ENCODE results near the gene VPS45. TPM values are rescaled to one million over a fixed set of nuclear protein-coding genes. Genes with fewer than 3 reads are reported as not detected.
A peak's percentile ranks its signal among the peaks of the same experiment; 100 is the strongest.

The VPS45 gene
- total RNA-seq = 10 to 100 TPM; 20.3 to 37.7 (median 29.3) TPM
- polyA plus RNA-seq = 10 to 100 TPM; 24.0 to 25.6 TPM
- 25.8 reads per million, percentile 56 among the genes with 10 or more reads in this experiment for total RNA-seq

GRCh38 chr1:150067184-150068108 lies at the start of gene VPS45:
TSS of gene VPS45 (plus strand) at chr1:150067776. CDS start at chr1:150067858, 82 bp downstream.
- peaks cover 16 to 46% (median 37%) of the 10 kb centered on the region in 7 donors for H3K4me1 Mint-ChIP-seq

GRCh38 chr1:150018165-150018564 lies 49.4 kb upstream of the VPS45 start:
- Histone ChIP-seq H3K4me1 (ENCODE audit: control insufficient read depth in 2 of 2, insufficient read depth in 2 of 2, low read length in 2 of 2) (no peaks in the 10 kb centered on the region), H3K9me3 (ENCODE audit: control insufficient read depth in 2 of 3, low read length in 3 of 3) (no peaks in the 10 kb centered on the region), H3K27me3 (ENCODE audit: control insufficient read depth in 2 of 2, insufficient read depth in 2 of 2, low read length in 2 of 2) (no peaks in the 10 kb centered on the region), H3K4me3 (ENCODE audit: low read length) (no peak overlapping the region), H3K36me3 (ENCODE audit: control insufficient read depth in 2 of 3, insufficient read depth in 3 of 3, low read length in 3 of 3) (no peaks in the 10 kb centered on the region), H3K27ac (ENCODE audit: low read depth, low read length) (no peak overlapping the region)
- H3K36me3 Mint-ChIP-seq = no peaks in the 10 kb centered on the region
- ATAC-seq = no peak
- no peak for DNase-seq
- no peak overlapping the region for H3K4me3 Mint-ChIP-seq
- H3K9me3 Mint-ChIP-seq = no peaks in the 10 kb centered on the region
- H3K27ac Mint-ChIP-seq = no peak overlapping the region
- peaks cover 0 to 4% (median 0%) of the 10 kb centered on the region in 7 donors for H3K4me1 Mint-ChIP-seq
- peaks cover 0 to 15% (median 0%) of the 10 kb centered on the region in 5 donors for H3K27me3 Mint-ChIP-seq
- intact Hi-C loops (cut with micrococcal nuclease) = no loop called here
- ChIA-PET CTCF (interaction anchor here (1.1 kb wide), 1 partner anchor 57 kb away, joined by 3 read pairs; no protein-coding TSS in a partner anchor), POLR2A (interaction anchor here (0.5 to 0.6 kb wide), 2 partner anchors 146 to 657 kb away, joined by 3 read pairs; no protein-coding TSS in a partner anchor)

More at GRCh38 chr1:150067184-150068108, at the start of gene VPS45:
- Histone ChIP-seq H3K4me3 (ENCODE audit: low read length) (peak within 1 kb of the TSS; percentile 72), H3K4me1 (ENCODE audit: control insufficient read depth in 2 of 2, insufficient read depth in 2 of 2, low read length in 2 of 2) (peaks cover 0 to 8% of the 10 kb centered on the region in 2 donors), H3K27me3 (ENCODE audit: control insufficient read depth in 2 of 2, insufficient read depth in 2 of 2, low read length in 2 of 2) (no peaks in the 10 kb centered on the region), H3K36me3 (ENCODE audit: control insufficient read depth in 2 of 3, insufficient read depth in 3 of 3, low read length in 3 of 3) (peaks cover 0 to 8% (median 0%) of the 10 kb centered on the region in 3 experiments), H3K9me3 (ENCODE audit: control insufficient read depth in 2 of 3, low read length in 3 of 3) (no peaks in the 10 kb centered on the region), H3K27ac (ENCODE audit: low read depth, low read length) (peak within 1 kb of the TSS; percentile 63)
- Mint-ChIP-seq H3K36me3 (peaks cover 4 to 13% (median 7%) of the 10 kb centered on the region in 5 donors), H3K27me3 (peaks cover 0 to 3% (median 0%) of the 10 kb centered on the region in 5 donors), H3K27ac (peak within 1 kb of the TSS; percentile 88 to 96 (median 92)), H3K4me3 (peak within 1 kb of the TSS; percentile 91 to 95 (median 94)), H3K9me3 (no peaks in the 10 kb centered on the region)
- POLR2A ChIA-PET = interaction anchor here (0.6 to 2.6 kb wide), 15 partner anchors 26 to 180 kb away, joined by 3 to 17 read pairs (median 6); partner anchors contain the start of gene OTUD7B
- peak; percentile 96 for ATAC-seq
- peak; percentile 53 to 85 (median 70) for DNase-seq
- intact Hi-C loops (cut with micrococcal nuclease) = loop anchor here (1.0 to 5.0 kb wide), 9 partner anchors 39 to 179 kb away; partner anchors contain the start of genes OTUD7B (in 2 of the 2), BOLA1 (in 1 of the 2) and PLEKHO1 (in 1 of the 2)
- CTCF ChIA-PET = interaction anchor here (0.5 to 2.5 kb wide), 6 partner anchors 49 to 146 kb away, joined by 3 to 23 read pairs (median 4); partner anchors contain the start of gene OTUD7B

GRCh38 chr1:150020711-150021110 lies 46.9 kb upstream of the VPS45 start:
- Mint-ChIP-seq H3K4me1 (peaks cover 0 to 4% (median 0%) of the 10 kb centered on the region in 7 donors), H3K36me3 (no peaks in the 10 kb centered on the region), H3K27ac (peak overlapping the region in 1 of 9 donors; percentile 81), H3K4me3 (no peak overlapping the region), H3K27me3 (peaks cover 0 to 25% (median 5%) of the 10 kb centered on the region in 5 donors), H3K9me3 (no peaks in the 10 kb centered on the region)
- ChIA-PET POLR2A (no interaction called here), CTCF (interaction anchor here (0.6 kb wide), 1 partner anchor 8 kb away, joined by 3 read pairs; no protein-coding TSS in a partner anchor)
- Histone ChIP-seq H3K27me3 (ENCODE audit: control insufficient read depth in 2 of 2, insufficient read depth in 2 of 2, low read length in 2 of 2) (no peaks in the 10 kb centered on the region), H3K36me3 (ENCODE audit: control insufficient read depth in 2 of 3, insufficient read depth in 3 of 3, low read length in 3 of 3) (no peaks in the 10 kb centered on the region), H3K27ac (ENCODE audit: low read depth, low read length) (no peak overlapping the region), H3K4me1 (ENCODE audit: control insufficient read depth in 2 of 2, insufficient read depth in 2 of 2, low read length in 2 of 2) (no peaks in the 10 kb centered on the region), H3K9me3 (ENCODE audit: control insufficient read depth in 2 of 3, low read length in 3 of 3) (no peaks in the 10 kb centered on the region), H3K4me3 (ENCODE audit: low read length) (no peak overlapping the region)
- no peak for DNase-seq
- intact Hi-C loops (cut with micrococcal nuclease) = no loop called here
- ATAC-seq = no peak

GRCh38 chr1:150021191-150021694 lies 46.3 kb upstream of the VPS45 start:
- Histone ChIP-seq H3K4me1 (ENCODE audit: control insufficient read depth in 2 of 2, insufficient read depth in 2 of 2, low read length in 2 of 2) (no peaks in the 10 kb centered on the region), H3K27ac (ENCODE audit: low read depth, low read length) (no peak overlapping the region), H3K4me3 (ENCODE audit: low read length) (no peak overlapping the region), H3K36me3 (ENCODE audit: control insufficient read depth in 2 of 3, insufficient read depth in 3 of 3, low read length in 3 of 3) (no peaks in the 10 kb centered on the region), H3K27me3 (ENCODE audit: control insufficient read depth in 2 of 2, insufficient read depth in 2 of 2, low read length in 2 of 2) (no peaks in the 10 kb centered on the region), H3K9me3 (ENCODE audit: control insufficient read depth in 2 of 3, low read length in 3 of 3) (no peaks in the 10 kb centered on the region)
- ATAC-seq (no peak), DNase-seq (no peak)
- intact Hi-C loops (cut with micrococcal nuclease) = no loop called here
- no peak overlapping the region for H3K4me3 Mint-ChIP-seq
- CTCF ChIA-PET = interaction anchor here (0.5 to 0.6 kb wide), 2 partner anchors 8 to 34 kb away, joined by 3 to 5 read pairs; no protein-coding TSS in a partner anchor
- peaks cover 0 to 25% (median 5%) of the 10 kb centered on the region in 5 donors for H3K27me3 Mint-ChIP-seq
- peak overlapping the region in 1 of 9 donors; percentile 81 for H3K27ac Mint-ChIP-seq
- POLR2A ChIA-PET = interaction anchor here (0.5 kb wide), 1 partner anchor 63 kb away, joined by 3 read pairs; no protein-coding TSS in a partner anchor
- no peaks in the 10 kb centered on the region for H3K36me3 Mint-ChIP-seq
- peaks cover 0 to 4% (median 0%) of the 10 kb centered on the region in 7 donors for H3K4me1 Mint-ChIP-seq
- H3K9me3 Mint-ChIP-seq = no peaks in the 10 kb centered on the region

GRCh38 chr1:150022357-150022756 lies 45.2 kb upstream of the VPS45 start:
- Mint-ChIP-seq H3K27ac (no peak overlapping the region), H3K4me1 (peaks cover 0 to 4% (median 0%) of the 10 kb centered on the region in 7 donors), H3K4me3 (no peak overlapping the region), H3K27me3 (peaks cover 0 to 30% (median 5%) of the 10 kb centered on the region in 5 donors), H3K36me3 (no peaks in the 10 kb centered on the region), H3K9me3 (no peaks in the 10 kb centered on the region)
- no peaks in the 10 kb centered on the region for H3K4me1 ChIP-seq (ENCODE audit: control insufficient read depth in 2 of 2, insufficient read depth in 2 of 2, low read length in 2 of 2)
- H3K36me3 ChIP-seq (ENCODE audit: control insufficient read depth in 2 of 3, insufficient read depth in 3 of 3, low read length in 3 of 3) = no peaks in the 10 kb centered on the region
- POLR2A ChIA-PET = no interaction called here
- no peaks in the 10 kb centered on the region for H3K27me3 ChIP-seq (ENCODE audit: control insufficient read depth in 2 of 2, insufficient read depth in 2 of 2, low read length in 2 of 2)
- intact Hi-C loops (cut with micrococcal nuclease) = no loop called here
- no peak for ATAC-seq
- DNase-seq = no peak
- no peak overlapping the region for H3K4me3 ChIP-seq (ENCODE audit: low read length)
- no peaks in the 10 kb centered on the region for H3K9me3 ChIP-seq (ENCODE audit: control insufficient read depth in 2 of 3, low read length in 3 of 3)
- CTCF ChIA-PET = no interaction called here
- no peak overlapping the region for H3K27ac ChIP-seq (ENCODE audit: low read depth, low read length)

- Histone ChIP-seq H3K4me1 (ENCODE audit: control insufficient read depth in 2 of 2, insufficient read depth in 2 of 2, low read length in 2 of 2) (no peaks in the 10 kb centered on the region), H3K27ac (ENCODE audit: low read depth, low read length) (no peak overlapping the region), H3K9me3 (ENCODE audit: control insufficient read depth in 2 of 3, low read length in 3 of 3) (no peaks in the 10 kb centered on the region), H3K36me3 (ENCODE audit: control insufficient read depth in 2 of 3, insufficient read depth in 3 of 3, low read length in 3 of 3) (no peaks in the 10 kb centered on the region), H3K4me3 (ENCODE audit: low read length) (no peak overlapping the region), H3K27me3 (ENCODE audit: control insufficient read depth in 2 of 2, insufficient read depth in 2 of 2, low read length in 2 of 2) (no peaks in the 10 kb centered on the region)
- H3K27ac Mint-ChIP-seq = no peak overlapping the region
- intact Hi-C loops (cut with micrococcal nuclease) = no loop called here
- no peaks in the 10 kb centered on the region for H3K9me3 Mint-ChIP-seq
- no peak overlapping the region for H3K4me3 Mint-ChIP-seq
- no peak for ATAC-seq
- POLR2A ChIA-PET = interaction anchor here (0.6 to 1.3 kb wide), 2 partner anchors 16 to 40 kb away, joined by 3 to 4 read pairs; no protein-coding TSS in a partner anchor
- no peaks in the 10 kb centered on the region for H3K36me3 Mint-ChIP-seq
- H3K27me3 Mint-ChIP-seq = peaks cover 0 to 34% (median 5%) of the 10 kb centered on the region in 5 donors
- CTCF ChIA-PET = no interaction called here
- no peak for DNase-seq
- no peaks in the 10 kb centered on the region for H3K4me1 Mint-ChIP-seq
Observed at GRCh38 chr1:150024156-150024555, 43.4 kb upstream of the VPS45 start.
